Measurements from ENCODE around the gene C1orf185.
"Not testable (repeated sequence)": the region's sequence is repeated elsewhere in the genome, so short reads cannot be mapped to it uniquely, and the experiment has no call there.

Gene C1orf185

GRCh38 chr1:51156752-51157151 is 54.7 kb downstream of the C1orf185 start:
- DNase-seq (ENCODE audit: low spot score), result no peak
- TF ChIP-seq CTCF (IDR thresholded peaks at IDR 0.05; ENCODE audit: borderline replicate concordance, control extremely low read depth, extremely low read depth, insufficient read depth, missing control alignments), result no peak
- in situ Hi-C loops (cut with MboI; ENCODE audit: low sequenced_read_pairs, unreplicated experiment), result no loop called here

GRCh38 chr1:51157395-51157794 is 55.4 kb downstream of the C1orf185 start:
- in situ Hi-C loops (cut with MboI; ENCODE audit: low sequenced_read_pairs, unreplicated experiment), result no loop called here
- DNase-seq (ENCODE audit: low spot score), result no peak
- TF ChIP-seq CTCF (IDR thresholded peaks at IDR 0.05; ENCODE audit: borderline replicate concordance, control extremely low read depth, extremely low read depth, insufficient read depth, missing control alignments), result no peak

GRCh38 chr1:51158263-51158662 is 56.2 kb downstream of the C1orf185 start:
- in situ Hi-C loops (cut with MboI; ENCODE audit: low sequenced_read_pairs, unreplicated experiment), result no loop called here
- TF ChIP-seq CTCF (IDR thresholded peaks at IDR 0.05; ENCODE audit: borderline replicate concordance, control extremely low read depth, extremely low read depth, insufficient read depth, missing control alignments), result no peak

GRCh38 chr1:51162560-51162959 is 60.5 kb downstream of the C1orf185 start:
- DNase-seq (ENCODE audit: low spot score); in situ Hi-C loops (cut with MboI; ENCODE audit: low sequenced_read_pairs, unreplicated experiment): not testable (repeated sequence)

More at GRCh38 chr1:51158263-51158662, 56.2 kb downstream of the C1orf185 start:
- DNase-seq (ENCODE audit: low spot score), result no peak

- in situ Hi-C loops (cut with MboI; ENCODE audit: low sequenced_read_pairs, unreplicated experiment), result no loop called here
- no peak for TF ChIP-seq CTCF (IDR thresholded peaks at IDR 0.05; ENCODE audit: borderline replicate concordance, control extremely low read depth, extremely low read depth, insufficient read depth, missing control alignments)
- no peak for DNase-seq (ENCODE audit: low spot score)
Observed at GRCh38 chr1:51165540-51165939, 63.5 kb downstream of the C1orf185 start.

GRCh38 chr1:51168266-51168845 is 66.3 kb downstream of the C1orf185 start:
- DNase-seq (ENCODE audit: low spot score), result peak; percentile 28
- TF ChIP-seq CTCF (IDR thresholded peaks at IDR 0.05; ENCODE audit: borderline replicate concordance, control extremely low read depth, extremely low read depth, insufficient read depth, missing control alignments), result no peak
- in situ Hi-C loops (cut with MboI; ENCODE audit: low sequenced_read_pairs, unreplicated experiment), result no loop called here

- no peak for DNase-seq (ENCODE audit: low spot score)
- no peak for TF ChIP-seq CTCF (IDR thresholded peaks at IDR 0.05; ENCODE audit: borderline replicate concordance, control extremely low read depth, extremely low read depth, insufficient read depth, missing control alignments)
- in situ Hi-C loops (cut with MboI; ENCODE audit: low sequenced_read_pairs, unreplicated experiment), result no loop called here
Observed at GRCh38 chr1:51168936-51169335, 66.9 kb downstream of the C1orf185 start.

Data from GM13976 (cell line).